ENCODE measurements around the gene LRRC37A2.
"Not testable (repeated sequence)": the region's sequence is repeated elsewhere in the genome, so short reads cannot be mapped to it uniquely, and the experiment has no call there.

LRRC37A2 gene

DNA sequence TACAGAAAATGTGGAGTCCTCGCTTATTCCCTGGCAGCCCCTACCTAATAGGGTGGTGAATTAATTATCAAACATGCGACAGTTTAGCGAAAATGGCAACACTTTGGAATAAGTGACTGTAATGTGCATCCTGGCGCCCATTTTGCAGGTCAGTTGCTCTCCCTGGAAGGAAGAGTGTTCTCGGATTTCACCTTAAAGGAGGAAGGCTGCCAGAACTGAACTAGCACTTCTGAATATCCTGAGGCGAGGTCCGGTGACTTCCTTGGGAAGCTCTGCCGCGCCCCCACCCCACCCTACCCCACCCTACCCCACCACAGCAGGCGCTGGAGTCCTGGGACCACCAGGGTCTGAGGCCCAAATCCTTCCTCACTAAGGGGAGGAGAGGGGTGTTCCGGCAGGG is at the start of gene LRRC37A2:
Gene LRRC37A2 (plus strand): TSS at position 301 of the 400 bp plus-strand sequence. CDS start 245 bp downstream, outside the sequence.
- not testable (repeated sequence) for H3K79me2 ChIP-seq (ENCODE audit: insufficient read depth, low read length); H3K4me2 ChIP-seq (ENCODE audit: insufficient read depth, low read length); H3K27ac ChIP-seq (ENCODE audit: low read length); DNase-seq; H3K27me3 ChIP-seq (ENCODE audit: insufficient read depth, low read length, poor library complexity); H2AFZ ChIP-seq (ENCODE audit: low read depth, low read length); H3K9me3 ChIP-seq (ENCODE audit: insufficient read depth, low read length, severe bottlenecking); H3K4me3 ChIP-seq (ENCODE audit: low read depth in 1 of 2, low read length in 2 of 2); H3K36me3 ChIP-seq (ENCODE audit: insufficient read depth, low read length); H3K4me1 ChIP-seq (ENCODE audit: insufficient read depth, low read length); H3K9ac ChIP-seq (ENCODE audit: low read depth, low read length); ATAC-seq (ENCODE audit: insufficient read depth, low read depth); H4K20me1 ChIP-seq (ENCODE audit: insufficient read depth, low read length)

DNA sequence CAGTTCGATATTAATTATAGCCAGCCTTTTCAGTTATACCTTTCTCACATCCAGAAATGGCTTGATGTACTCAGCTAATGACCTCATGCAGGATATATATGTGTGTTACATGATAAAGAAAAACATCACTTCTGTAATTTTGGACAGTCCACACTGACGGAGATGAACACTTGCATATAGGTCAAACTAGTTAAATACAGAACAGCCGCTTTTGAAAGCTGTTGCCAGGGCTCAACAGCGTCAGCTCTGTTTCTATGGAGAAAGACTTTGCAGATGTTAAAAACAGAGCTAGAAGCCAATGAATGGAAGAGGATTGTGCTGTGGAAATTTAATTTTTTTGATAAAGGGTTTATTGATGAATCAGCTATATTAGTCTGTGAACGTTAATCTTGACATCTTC is 44.6 kb upstream of the LRRC37A2 start:
- H3K9ac ChIP-seq (ENCODE audit: low read depth, low read length); H3K4me1 ChIP-seq (ENCODE audit: insufficient read depth, low read length); H4K20me1 ChIP-seq (ENCODE audit: insufficient read depth, low read length); H3K4me3 ChIP-seq (ENCODE audit: low read depth in 1 of 2, low read length in 2 of 2); H3K9me3 ChIP-seq (ENCODE audit: insufficient read depth, low read length, severe bottlenecking); H3K27me3 ChIP-seq (ENCODE audit: insufficient read depth, low read length, poor library complexity); H3K27ac ChIP-seq (ENCODE audit: low read length); DNase-seq; H2AFZ ChIP-seq (ENCODE audit: low read depth, low read length); ATAC-seq (ENCODE audit: insufficient read depth, low read depth); H3K36me3 ChIP-seq (ENCODE audit: insufficient read depth, low read length); H3K79me2 ChIP-seq (ENCODE audit: insufficient read depth, low read length); H3K4me2 ChIP-seq (ENCODE audit: insufficient read depth, low read length): not testable (repeated sequence)

DNA sequence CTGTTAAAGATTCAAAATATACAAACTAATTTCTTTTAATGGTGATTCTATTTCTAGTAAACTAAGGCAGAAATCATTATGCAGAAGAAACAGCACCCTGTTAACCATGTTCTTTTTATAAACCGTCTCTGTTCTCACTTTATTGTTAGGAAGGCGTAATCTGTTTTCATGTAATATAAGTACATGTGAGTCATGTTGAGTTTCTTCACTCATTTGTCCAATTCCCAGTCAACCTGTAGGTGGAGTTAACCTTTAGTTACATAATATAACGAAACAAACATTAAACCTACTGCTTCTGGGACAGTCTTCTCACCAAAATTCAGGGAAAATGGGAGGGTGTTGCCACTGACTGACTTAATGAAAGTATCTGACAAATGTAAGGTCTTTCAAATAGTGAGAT is 37.8 kb upstream of the LRRC37A2 start:
- ATAC-seq (ENCODE audit: insufficient read depth, low read depth); DNase-seq: not testable (repeated sequence)

DNA sequence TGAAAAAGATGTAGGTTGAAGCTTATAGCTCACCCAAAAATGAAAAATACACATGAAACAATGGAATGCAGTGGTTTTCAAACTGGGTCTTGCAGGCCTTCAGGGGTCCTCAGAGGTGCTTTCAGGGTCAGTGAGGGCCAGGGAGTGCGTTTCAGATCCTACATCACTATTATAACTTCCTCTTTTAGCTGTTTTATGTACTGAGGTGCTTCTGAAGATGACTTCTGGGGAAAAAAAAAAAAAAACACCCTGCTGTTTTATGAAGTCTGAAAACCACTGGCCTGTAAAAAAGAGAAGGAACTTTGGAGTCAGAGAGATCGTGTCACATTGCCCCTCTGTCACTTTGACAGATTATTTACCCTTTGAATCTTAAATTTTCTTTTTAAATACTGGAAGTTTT is 36.7 kb upstream of the LRRC37A2 start:
- not testable (repeated sequence) for H3K36me3 ChIP-seq (ENCODE audit: insufficient read depth, low read length); H3K9me3 ChIP-seq (ENCODE audit: insufficient read depth, low read length, severe bottlenecking); H3K4me3 ChIP-seq (ENCODE audit: low read depth in 1 of 2, low read length in 2 of 2); H3K27ac ChIP-seq (ENCODE audit: low read length); H3K4me1 ChIP-seq (ENCODE audit: insufficient read depth, low read length); DNase-seq; H2AFZ ChIP-seq (ENCODE audit: low read depth, low read length); H3K4me2 ChIP-seq (ENCODE audit: insufficient read depth, low read length); ATAC-seq (ENCODE audit: insufficient read depth, low read depth); H4K20me1 ChIP-seq (ENCODE audit: insufficient read depth, low read length); H3K9ac ChIP-seq (ENCODE audit: low read depth, low read length); H3K27me3 ChIP-seq (ENCODE audit: insufficient read depth, low read length, poor library complexity); H3K79me2 ChIP-seq (ENCODE audit: insufficient read depth, low read length)

More for the DNA sequence above, 37.8 kb upstream of the LRRC37A2 start:
- H3K9ac ChIP-seq (ENCODE audit: low read depth, low read length); H3K4me3 ChIP-seq (ENCODE audit: low read depth in 1 of 2, low read length in 2 of 2); H3K9me3 ChIP-seq (ENCODE audit: insufficient read depth, low read length, severe bottlenecking); H3K4me1 ChIP-seq (ENCODE audit: insufficient read depth, low read length); H3K36me3 ChIP-seq (ENCODE audit: insufficient read depth, low read length); H3K27ac ChIP-seq (ENCODE audit: low read length); H3K79me2 ChIP-seq (ENCODE audit: insufficient read depth, low read length); H2AFZ ChIP-seq (ENCODE audit: low read depth, low read length); H3K27me3 ChIP-seq (ENCODE audit: insufficient read depth, low read length, poor library complexity); H4K20me1 ChIP-seq (ENCODE audit: insufficient read depth, low read length); H3K4me2 ChIP-seq (ENCODE audit: insufficient read depth, low read length): not testable (repeated sequence)

DNA sequence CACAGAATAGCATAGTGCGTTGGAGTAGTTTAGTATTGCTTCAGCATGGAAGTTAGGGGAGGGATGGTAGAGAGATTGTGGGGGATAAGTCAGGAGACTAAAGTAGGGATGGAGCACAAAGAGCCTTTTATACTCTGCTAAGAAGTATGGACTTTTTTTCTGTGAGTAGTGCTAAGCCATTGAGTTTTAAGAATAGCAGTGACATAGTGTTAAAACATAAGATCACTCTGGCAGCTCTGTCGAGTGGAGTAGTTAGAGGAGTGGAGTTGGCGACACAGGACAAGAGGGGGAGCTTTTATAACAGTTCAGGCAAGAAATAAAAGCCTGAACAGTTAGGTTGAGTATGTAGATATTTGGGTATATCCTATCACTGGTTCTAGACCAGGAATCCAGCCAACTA is 33.4 kb upstream of the LRRC37A2 start:
- not testable (repeated sequence) for H3K27me3 ChIP-seq (ENCODE audit: insufficient read depth, low read length, poor library complexity)

DNA sequence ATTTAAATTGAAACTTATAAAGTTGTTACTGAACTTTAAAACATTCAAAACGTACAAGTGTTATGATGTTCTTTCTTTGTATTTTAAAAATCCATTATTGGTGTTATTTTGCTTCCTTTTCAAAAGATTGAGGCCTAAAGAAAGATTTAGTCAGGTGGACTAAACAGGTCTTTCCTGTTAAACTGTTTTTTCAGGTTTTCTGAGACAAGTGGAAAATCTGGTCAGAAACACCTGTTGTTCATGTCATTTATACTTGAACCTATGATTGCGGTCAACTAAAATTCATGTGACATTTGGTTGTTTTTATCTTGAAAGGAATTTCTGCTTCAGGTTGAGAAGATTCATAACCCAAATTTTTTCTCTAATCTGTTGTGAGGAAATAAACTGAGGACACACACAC is 31.0 kb upstream of the LRRC37A2 start:
- not testable (repeated sequence) for H3K4me3 ChIP-seq (ENCODE audit: low read depth in 1 of 2, low read length in 2 of 2); H3K4me2 ChIP-seq (ENCODE audit: insufficient read depth, low read length); H3K27me3 ChIP-seq (ENCODE audit: insufficient read depth, low read length, poor library complexity); H3K4me1 ChIP-seq (ENCODE audit: insufficient read depth, low read length); H3K27ac ChIP-seq (ENCODE audit: low read length); H3K79me2 ChIP-seq (ENCODE audit: insufficient read depth, low read length); H3K9me3 ChIP-seq (ENCODE audit: insufficient read depth, low read length, severe bottlenecking); ATAC-seq (ENCODE audit: insufficient read depth, low read depth); H4K20me1 ChIP-seq (ENCODE audit: insufficient read depth, low read length); H3K9ac ChIP-seq (ENCODE audit: low read depth, low read length); DNase-seq; H3K36me3 ChIP-seq (ENCODE audit: insufficient read depth, low read length); H2AFZ ChIP-seq (ENCODE audit: low read depth, low read length)

More for the DNA sequence above, 33.4 kb upstream of the LRRC37A2 start:
- not testable (repeated sequence) for H3K27ac ChIP-seq (ENCODE audit: low read length); H3K4me1 ChIP-seq (ENCODE audit: insufficient read depth, low read length); H2AFZ ChIP-seq (ENCODE audit: low read depth, low read length); H3K36me3 ChIP-seq (ENCODE audit: insufficient read depth, low read length); H3K9me3 ChIP-seq (ENCODE audit: insufficient read depth, low read length, severe bottlenecking); H4K20me1 ChIP-seq (ENCODE audit: insufficient read depth, low read length); H3K4me3 ChIP-seq (ENCODE audit: low read depth in 1 of 2, low read length in 2 of 2); ATAC-seq (ENCODE audit: insufficient read depth, low read depth); H3K79me2 ChIP-seq (ENCODE audit: insufficient read depth, low read length); H3K9ac ChIP-seq (ENCODE audit: low read depth, low read length); DNase-seq; H3K4me2 ChIP-seq (ENCODE audit: insufficient read depth, low read length)

DNA sequence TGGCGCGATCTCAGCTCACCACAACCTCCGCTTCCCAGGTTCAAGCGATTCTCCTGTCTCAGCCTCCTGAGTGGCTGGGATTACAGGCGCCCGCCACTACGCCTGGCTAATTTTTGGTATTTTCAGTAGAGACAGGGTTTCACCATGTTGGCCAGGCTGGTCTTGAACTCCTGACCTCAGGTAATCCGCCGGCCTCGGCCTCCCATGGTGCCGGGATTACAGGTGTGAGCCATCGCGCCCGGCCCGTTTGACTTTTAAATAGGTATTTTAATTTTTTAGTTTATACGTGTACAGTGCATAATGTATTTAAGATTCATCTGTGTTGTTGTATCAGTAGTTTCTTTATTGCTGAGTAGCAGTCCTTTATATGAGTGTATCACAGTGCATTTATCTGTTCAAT is 20.2 kb upstream of the LRRC37A2 start:
- H3K36me3 ChIP-seq (ENCODE audit: insufficient read depth, low read length); H3K27me3 ChIP-seq (ENCODE audit: insufficient read depth, low read length, poor library complexity); H4K20me1 ChIP-seq (ENCODE audit: insufficient read depth, low read length); H3K4me3 ChIP-seq (ENCODE audit: low read depth in 1 of 2, low read length in 2 of 2); H3K27ac ChIP-seq (ENCODE audit: low read length); H3K4me2 ChIP-seq (ENCODE audit: insufficient read depth, low read length); H3K4me1 ChIP-seq (ENCODE audit: insufficient read depth, low read length); H3K79me2 ChIP-seq (ENCODE audit: insufficient read depth, low read length); ATAC-seq (ENCODE audit: insufficient read depth, low read depth); H2AFZ ChIP-seq (ENCODE audit: low read depth, low read length); H3K9ac ChIP-seq (ENCODE audit: low read depth, low read length); DNase-seq; H3K9me3 ChIP-seq (ENCODE audit: insufficient read depth, low read length, severe bottlenecking): not testable (repeated sequence)

DNA sequence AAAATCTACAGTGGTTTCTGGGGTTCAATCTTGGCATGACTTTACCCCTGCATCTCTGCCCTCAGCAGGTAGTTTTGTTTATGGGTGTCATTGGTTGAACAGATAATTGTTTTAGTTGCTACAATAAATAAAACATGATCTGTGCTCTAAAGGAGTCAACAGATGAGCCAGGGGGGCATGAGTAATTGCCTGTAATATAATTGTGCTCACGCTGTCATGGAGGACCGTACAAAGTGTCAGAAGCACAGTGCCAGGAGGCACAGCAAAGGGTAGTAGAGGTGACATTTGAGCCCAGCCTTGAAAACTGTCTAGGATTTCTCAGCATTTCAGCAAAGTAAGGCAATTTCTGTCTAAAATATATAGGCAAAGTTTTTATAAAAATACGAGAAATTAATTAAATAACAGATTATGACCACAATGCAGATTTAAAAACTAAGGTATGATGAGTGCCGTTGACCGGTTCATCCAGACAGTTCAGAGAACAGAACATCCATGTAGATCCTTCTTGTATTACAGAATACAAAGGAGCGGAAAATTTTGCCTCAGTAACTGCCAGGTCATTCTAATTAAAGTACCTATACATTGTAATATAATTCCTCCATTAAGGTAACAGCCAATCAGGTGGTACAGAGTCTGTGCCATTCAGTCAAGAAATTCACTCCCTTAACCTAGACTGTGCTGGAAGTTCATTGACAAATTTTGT is 12.7 kb upstream of the LRRC37A2 start:
- not testable (repeated sequence) for H3K27ac ChIP-seq (ENCODE audit: low read length); H4K20me1 ChIP-seq (ENCODE audit: insufficient read depth, low read length); H3K4me1 ChIP-seq (ENCODE audit: insufficient read depth, low read length); H3K4me2 ChIP-seq (ENCODE audit: insufficient read depth, low read length); H3K4me3 ChIP-seq (ENCODE audit: low read depth in 1 of 2, low read length in 2 of 2); H3K9ac ChIP-seq (ENCODE audit: low read depth, low read length); H3K36me3 ChIP-seq (ENCODE audit: insufficient read depth, low read length); ATAC-seq (ENCODE audit: insufficient read depth, low read depth); H3K27me3 ChIP-seq (ENCODE audit: insufficient read depth, low read length, poor library complexity); H3K9me3 ChIP-seq (ENCODE audit: insufficient read depth, low read length, severe bottlenecking); DNase-seq; H2AFZ ChIP-seq (ENCODE audit: low read depth, low read length)
- peaks cover 17% of the 10 kb centered on the region for H3K79me2 ChIP-seq (ENCODE audit: insufficient read depth, low read length)

All from DND-41 (cell line).